ENCODE measurements around the gene AKAP13. TPM values are rescaled to one million over a fixed set of nuclear protein-coding genes. Genes with fewer than 3 reads are reported as not detected.

The AKAP13 gene
- total RNA-seq, 1 donor from 2014 or later = 196 TPM

GRCh38 chr15:85620690-85621049 lies 240.3 kb downstream of the AKAP13 start:
- DNase-seq (ENCODE audit: low spot score) = no peak

GRCh38 chr15:85621094-85621493 lies 240.7 kb downstream of the AKAP13 start:
- no peak for DNase-seq (ENCODE audit: low spot score)

DNA sequence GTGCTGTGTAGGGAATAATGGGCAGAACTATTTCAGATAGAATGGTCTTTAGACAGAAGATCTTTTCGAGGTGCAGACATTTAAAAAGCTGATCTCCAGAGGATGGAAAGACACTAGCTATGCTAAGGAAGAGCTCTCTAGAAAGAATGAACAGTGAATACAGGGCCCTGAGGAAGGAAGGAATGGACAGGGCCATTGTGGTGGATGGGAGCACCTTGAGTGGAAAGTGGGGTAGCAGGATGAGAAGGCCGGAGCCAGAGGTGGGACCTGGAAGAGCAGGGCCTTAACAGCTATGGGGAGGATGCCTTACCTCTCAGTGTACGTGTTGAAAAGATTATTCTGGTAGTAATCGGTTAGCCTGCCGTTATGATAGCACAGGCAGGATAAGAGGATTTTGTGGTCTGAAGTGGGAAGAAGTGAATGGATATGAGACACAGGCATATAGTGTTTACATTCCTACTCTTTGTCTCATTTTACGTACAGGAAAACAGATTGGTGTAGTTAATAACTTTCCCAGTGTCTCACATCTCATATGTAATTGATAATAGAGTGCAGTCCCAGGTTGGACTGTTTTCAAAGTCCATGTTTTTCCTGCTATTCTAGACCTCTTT lies 241.9 kb downstream of the AKAP13 start:
- DNase-seq (ENCODE audit: low spot score) = no peak

DNA sequence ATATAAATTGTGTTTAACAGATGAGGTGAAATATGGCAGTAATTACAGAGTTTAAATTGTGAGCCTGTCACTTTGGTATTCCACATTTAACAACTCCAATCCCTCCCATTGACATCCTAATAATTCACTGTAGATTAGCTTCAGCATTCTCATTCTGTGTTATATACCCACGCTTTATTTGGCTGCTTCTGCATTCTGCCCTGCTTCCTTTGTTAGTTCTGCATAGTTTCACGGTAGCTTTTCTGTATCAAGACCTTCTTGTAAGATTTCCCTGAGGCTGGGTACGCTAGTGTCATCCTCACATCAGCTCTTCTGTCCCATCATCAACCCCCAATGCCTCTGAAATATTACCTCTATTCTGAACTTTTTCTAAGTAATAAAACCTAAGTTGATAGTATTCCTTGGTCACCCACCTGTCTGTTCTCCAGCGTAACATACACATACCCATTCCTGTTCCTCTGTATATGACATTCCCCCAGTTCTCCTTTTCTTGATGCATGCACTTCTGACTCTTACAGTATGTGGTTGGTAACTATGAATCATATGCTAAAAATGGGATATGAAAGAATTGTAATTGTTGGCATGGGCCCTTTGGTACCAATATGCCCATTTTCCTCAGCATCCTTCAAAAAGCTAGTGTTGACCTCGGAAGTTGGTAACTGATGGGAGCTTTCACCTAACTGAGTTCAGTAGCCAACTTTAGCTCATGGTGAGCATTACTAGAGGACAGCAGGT lies 243.1 kb downstream of the AKAP13 start:
- DNase-seq (ENCODE audit: low spot score) = no peak

DNA sequence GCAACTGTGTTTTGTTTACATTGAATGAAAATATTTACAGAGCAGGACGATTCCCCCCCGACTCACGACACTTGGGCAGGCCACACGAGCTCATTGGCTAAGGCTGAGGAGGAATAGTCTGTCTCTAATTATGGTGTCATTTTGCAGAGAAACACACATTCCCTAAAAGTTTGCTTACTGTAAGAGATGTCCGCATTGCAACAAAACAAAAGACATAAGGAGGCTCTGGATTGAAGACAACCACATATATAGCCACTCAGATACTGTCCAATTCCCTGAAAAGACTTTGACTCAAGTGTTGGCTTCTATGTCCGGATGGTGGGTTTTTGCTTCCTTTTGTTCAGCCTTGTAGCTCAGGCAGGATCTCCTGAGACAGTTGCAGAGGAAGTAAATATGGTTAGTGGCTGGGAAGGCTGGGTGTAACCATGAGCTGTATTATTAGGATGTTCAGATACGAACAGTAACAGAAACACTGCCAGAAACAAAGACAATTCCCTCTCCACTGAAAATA lies 243.9 kb downstream of the AKAP13 start:
- DNase-seq (ENCODE audit: low spot score) = no peak

DNA sequence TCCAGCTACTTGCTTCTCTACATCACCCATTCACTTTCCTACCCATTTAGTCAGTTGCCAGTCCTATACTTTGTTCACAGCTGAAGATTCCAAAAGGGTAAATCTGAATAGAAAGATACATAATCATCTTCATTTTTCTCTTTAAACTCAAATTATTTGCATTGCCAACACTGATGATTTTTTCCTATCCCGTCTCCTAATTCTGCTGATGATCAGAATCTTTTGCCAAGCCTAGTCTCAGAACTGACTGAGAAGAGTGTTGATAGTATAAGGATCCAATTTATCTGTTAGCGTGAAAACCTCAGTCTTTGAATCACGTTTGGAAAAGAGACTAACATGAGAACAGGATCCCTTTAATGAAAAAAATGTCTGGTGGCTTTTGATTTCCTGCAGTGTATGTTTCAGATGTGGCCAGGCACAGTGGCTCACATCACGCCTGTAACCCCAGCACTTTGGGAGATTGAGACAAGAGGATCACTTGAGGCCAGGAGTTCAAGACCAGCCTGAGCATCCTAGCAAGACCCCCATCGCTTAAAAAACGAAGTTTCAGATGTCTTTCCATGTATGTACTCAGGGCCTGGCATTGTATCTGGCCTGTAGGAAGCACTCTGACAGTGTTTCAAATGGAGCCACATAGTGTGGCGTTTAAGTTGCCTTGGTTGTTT lies 244.9 kb downstream of the AKAP13 start:
- DNase-seq (ENCODE audit: low spot score) = no peak

- DNase-seq (ENCODE audit: low spot score) = no peak
These were observed 245.5 kb downstream of the AKAP13 start for GRCh38 chr15:85625856-85626255.

GRCh38 chr15:85627213-85627935 lies 247.0 kb downstream of the AKAP13 start:
- DNase-seq (ENCODE audit: low spot score) = no peak

DNA sequence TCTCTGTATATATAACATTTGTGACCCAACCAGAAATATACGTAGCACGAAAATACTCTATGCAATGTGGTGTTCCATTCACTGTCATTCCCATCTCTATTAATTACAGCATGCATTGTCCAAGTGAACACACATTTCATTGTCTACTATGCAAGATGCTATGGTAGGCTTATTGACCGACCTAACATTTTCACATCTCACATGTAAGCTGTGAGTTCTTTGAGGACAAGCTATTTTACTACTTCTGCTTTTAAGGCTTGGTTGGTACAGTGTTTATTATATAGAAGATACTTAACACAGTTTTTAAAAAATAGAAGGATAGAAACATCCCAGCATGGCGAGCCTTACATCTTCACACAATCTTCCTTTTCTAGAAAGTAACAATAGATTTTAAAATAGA lies 249.9 kb downstream of the AKAP13 start:
- DNase-seq (ENCODE audit: low spot score) = no peak

GRCh38 chr15:85631018-85631417 lies 250.6 kb downstream of the AKAP13 start:
- DNase-seq (ENCODE audit: low spot score) = no peak

- no peak for DNase-seq (ENCODE audit: low spot score)
These were observed 251.6 kb downstream of the AKAP13 start for GRCh38 chr15:85632014-85632413.

GRCh38 chr15:85633859-85634258 lies 253.5 kb downstream of the AKAP13 start:
- DNase-seq (ENCODE audit: low spot score) = no peak

DNA sequence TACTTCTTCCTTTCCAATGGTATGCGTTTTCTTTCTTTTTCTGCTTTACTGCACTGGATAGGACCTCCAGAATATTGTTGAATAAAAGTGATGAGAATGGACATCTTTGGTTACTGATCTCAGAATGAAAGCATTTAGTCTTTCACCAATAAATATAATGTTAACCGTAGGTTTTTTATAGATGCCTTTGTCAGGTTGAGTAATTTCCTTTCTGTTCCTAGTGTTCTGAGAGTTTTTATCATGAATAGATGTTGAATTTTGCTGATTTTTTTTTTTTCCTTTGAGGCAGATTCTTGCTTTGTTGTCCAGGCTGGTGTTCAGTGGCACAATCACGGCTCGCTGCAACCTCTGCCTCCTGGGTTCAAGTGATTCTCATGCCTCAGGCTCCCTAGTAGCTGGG lies 255.9 kb downstream of the AKAP13 start:
- no peak for DNase-seq (ENCODE audit: low spot score)

DNA sequence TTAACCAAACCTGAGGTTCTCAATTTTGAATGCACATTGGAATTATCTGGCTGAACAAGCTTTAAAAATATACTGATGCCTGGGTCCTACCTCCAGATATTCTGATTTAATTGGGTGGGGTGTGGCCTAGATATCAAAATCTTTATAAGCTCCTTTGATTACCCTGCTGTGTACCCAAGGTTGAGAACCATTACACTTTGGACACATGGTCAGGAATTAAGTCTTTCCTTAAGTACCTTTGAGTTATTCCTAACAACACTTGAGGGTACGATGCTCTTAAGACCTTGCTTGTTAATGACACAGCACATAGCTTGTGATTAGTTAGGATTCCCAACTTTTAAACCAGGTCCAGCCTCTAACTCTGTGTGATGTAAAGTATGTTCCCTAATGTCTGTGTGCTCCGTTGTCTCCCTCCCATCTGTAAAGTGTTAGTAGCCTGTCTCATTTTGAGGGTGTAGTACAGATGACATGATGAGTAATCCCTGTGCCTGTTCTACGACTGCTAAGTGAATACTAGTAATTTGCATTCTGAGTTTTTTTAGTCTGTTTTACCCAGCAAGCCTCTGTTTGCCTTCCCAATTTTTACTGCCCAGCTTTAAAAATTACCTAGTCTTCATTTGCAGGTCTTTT lies 259.5 kb downstream of the AKAP13 start:
- peak; percentile 12 for DNase-seq (ENCODE audit: low spot score)

GRCh38 chr15:85642065-85642692 lies 261.8 kb downstream of the AKAP13 start:
- no peak for DNase-seq (ENCODE audit: low spot score)

- peak; percentile 88 for DNase-seq (ENCODE audit: low spot score)
These were observed 262.3 kb downstream of the AKAP13 start for GRCh38 chr15:85642693-85643066.

- no peak for DNase-seq (ENCODE audit: low spot score)
These were observed 266.2 kb downstream of the AKAP13 start for GRCh38 chr15:85646538-85647091.

GRCh38 chr15:85649372-85649771 lies 269.0 kb downstream of the AKAP13 start:
- peak; percentile 37 for DNase-seq (ENCODE audit: low spot score)

DNA sequence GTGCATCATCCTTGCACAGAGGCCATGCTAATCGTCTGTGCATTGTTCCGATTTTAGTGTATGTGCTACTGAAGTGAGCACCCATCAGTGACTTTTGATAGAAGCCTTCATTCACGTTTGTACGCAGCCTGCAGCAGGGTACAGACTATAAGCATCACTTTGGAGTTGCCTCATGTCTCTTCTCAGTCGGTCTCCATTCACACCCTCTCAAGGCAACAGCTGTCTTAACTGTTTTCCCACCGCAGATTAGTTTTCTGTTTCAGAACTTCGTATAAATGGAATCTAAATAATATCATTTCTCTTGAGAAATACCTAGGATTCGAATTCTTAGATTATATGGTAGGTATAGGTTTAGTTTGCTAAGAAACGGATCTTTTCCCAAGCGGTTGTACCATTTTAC lies 271.1 kb downstream of the AKAP13 start:
- no peak for DNase-seq (ENCODE audit: low spot score)

GRCh38 chr15:85652457-85652856 lies 272.1 kb downstream of the AKAP13 start:
- DNase-seq (ENCODE audit: low spot score) = no peak

DNA sequence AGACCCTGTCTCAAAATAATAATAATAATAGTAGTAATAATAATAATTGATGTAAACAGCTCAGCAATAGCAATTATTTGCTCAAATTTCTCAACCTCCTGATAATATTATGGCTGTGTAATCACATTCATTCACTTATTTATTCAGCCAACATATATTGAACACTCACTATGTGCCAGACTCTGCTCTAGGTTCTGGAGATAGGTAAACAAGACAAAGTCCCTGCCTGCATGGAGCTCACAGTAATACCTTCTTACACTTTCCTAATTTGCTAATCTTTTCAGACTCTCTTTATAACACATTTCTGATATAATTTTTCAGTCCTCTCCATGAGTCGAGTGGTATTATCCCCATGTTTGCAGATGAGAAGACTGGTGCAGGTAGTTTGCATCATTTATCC lies 276.7 kb downstream of the AKAP13 start:
- no peak for DNase-seq (ENCODE audit: low spot score)

All from umbilical cord (tissue), 2 donors.